ENCODE data around the gene DPCD.

DNA sequence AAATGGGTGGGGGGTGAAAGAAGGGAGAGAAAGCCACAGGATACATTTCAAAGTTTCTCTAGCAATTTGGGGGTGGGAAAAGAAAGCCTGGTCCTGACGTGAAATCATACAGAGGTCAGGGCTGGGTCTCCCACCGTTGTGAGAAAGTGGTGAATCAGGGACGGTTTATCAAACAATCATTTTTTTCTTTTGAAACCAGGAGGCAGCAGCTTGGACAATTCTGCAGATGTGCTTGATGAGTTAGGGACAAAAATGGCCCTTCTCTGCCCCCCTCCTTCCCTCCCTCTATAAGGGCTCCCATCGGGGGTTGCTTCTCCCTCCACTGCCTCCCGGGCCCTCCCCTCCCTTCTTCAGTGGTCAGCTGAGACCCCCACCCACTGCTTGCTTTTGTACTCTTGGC, 63.2 kb downstream of the DPCD start:
- no peak for TF ChIP-seq EZH2 (IDR thresholded peaks at IDR 0.05; ENCODE audit: borderline replicate concordance, low read length)
- TF ChIP-seq, protein P1, sequence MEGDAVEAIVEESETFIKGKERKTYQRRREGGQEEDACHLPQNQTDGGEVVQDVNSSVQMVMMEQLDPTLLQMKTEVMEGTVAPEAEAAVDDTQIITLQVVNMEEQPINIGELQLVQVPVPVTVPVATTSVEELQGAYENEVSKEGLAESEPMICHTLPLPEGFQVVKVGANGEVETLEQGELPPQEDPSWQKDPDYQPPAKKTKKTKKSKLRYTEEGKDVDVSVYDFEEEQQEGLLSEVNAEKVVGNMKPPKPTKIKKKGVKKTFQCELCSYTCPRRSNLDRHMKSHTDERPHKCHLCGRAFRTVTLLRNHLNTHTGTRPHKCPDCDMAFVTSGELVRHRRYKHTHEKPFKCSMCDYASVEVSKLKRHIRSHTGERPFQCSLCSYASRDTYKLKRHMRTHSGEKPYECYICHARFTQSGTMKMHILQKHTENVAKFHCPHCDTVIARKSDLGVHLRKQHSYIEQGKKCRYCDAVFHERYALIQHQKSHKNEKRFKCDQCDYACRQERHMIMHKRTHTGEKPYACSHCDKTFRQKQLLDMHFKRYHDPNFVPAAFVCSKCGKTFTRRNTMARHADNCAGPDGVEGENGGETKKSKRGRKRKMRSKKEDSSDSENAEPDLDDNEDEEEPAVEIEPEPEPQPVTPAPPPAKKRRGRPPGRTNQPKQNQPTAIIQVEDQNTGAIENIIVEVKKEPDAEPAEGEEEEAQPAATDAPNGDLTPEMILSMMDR (IDR thresholded peaks at IDR 0.05; ENCODE audit: low read length), result no peak

Data from OCI-LY1 (cell line).